Endothelial cell of umbilical vein (primary cell): ENCODE measurements around the gene FASLG. TPM values are rescaled to one million over a fixed set of nuclear protein-coding genes. Genes with fewer than 3 reads are reported as not detected.

Experiments
- BruUV-seq: library from RNA; stranded (reverse); fragments of 400-500 nt; replicated peaks from 2 replicates; lab custom pipeline; 2021; lab: Mats Ljungman, UMichigan
- CTCF ChIA-PET: fragments of 300-600, 350-600 bp; sonication (Branson Sonifier 250); formaldehyde crosslinking; loops from one replicate; lab custom pipeline; 2021; ENCODE audit warnings: antibody characterized with exemption, inconsistent platforms; lab: Charles Lee
- POLR2A ChIA-PET: fragments of 300-600, 350-600 bp; sonication (Branson Sonifier 250); formaldehyde crosslinking; loops from one replicate; lab custom pipeline; 2021; ENCODE audit warnings: antibody characterized with exemption, inconsistent platforms; lab: Charles Lee
- DNase-seq: peaks from one replicate; pipeline ENCODE4 v3.0.0-alpha.2; 2011; ENCODE audit warnings: low read depth, low spot score
- FAIRE-seq: peaks from 2 replicates; lab custom pipeline; 2011; peaks lifted over from hg19 to GRCh38; lab: Jason Lieb, UNC
- H2AFZ ChIP-seq: 2 replicates; pipeline ENCODE4 v1.6.0; 2012; ENCODE audit warnings: low read depth, low read length, control low read depth, inconsistent platforms
- H3K27ac ChIP-seq: 2 replicates; pipeline ENCODE4 v1.5.1; 2011; ENCODE audit warnings: low read depth, mild to moderate bottlenecking, control low read depth, low read length, moderate library complexity; ENCODE audit not compliant: insufficient read depth
- H3K27me3 ChIP-seq, 2 experiments: 2 replicates each; pipeline versions ENCODE4 v1.6.0 to v1.6.1; 2011; ENCODE audit warnings: low read length in 2 of 2, mixed read lengths in 1 of 2; ENCODE audit not compliant: control insufficient read depth in 2 of 2, insufficient read depth in 2 of 2
- H3K36me3 ChIP-seq, 2 experiments: 2 replicates in 1 of 2; 3 replicates in 1 of 2; pipeline ENCODE4 v1.5.1; 2011; ENCODE audit warnings: low read length in 2 of 2, mild to moderate bottlenecking in 1 of 2, moderate library complexity in 1 of 2; ENCODE audit not compliant: control insufficient read depth in 2 of 2, insufficient read depth in 2 of 2; ENCODE audit errors: extremely low read depth in 1 of 2
- H3K4me1 ChIP-seq: 3 replicates; pipeline ENCODE4 v1.5.1; 2011; ENCODE audit warnings: mild to moderate bottlenecking, low read length; ENCODE audit not compliant: control insufficient read depth, insufficient read depth; ENCODE audit errors: extremely low read depth
- H3K4me2 ChIP-seq: 2 replicates; pipeline ENCODE4 v1.6.1; 2011; ENCODE audit warnings: low read length, control low read depth, mixed read lengths; ENCODE audit not compliant: insufficient read depth
- H3K4me3 ChIP-seq, 3 experiments: fragments of 200-600 bp in 1 of 3; sonication (generic), shearing (Covaris generic) in 1 of 3; replicated peaks in 1 of 3; 2 replicates each; pipeline ENCODE4 v1.5.1; 2011 to 2016; ENCODE audit warnings: control low read depth in 3 of 3, low read length in 3 of 3, mild to moderate bottlenecking in 2 of 3, inconsistent platforms in 1 of 3, low read depth in 1 of 3, moderate library complexity in 1 of 3; ENCODE audit not compliant: insufficient read depth in 1 of 3
- H3K79me2 ChIP-seq: 2 replicates; pipeline ENCODE4 v1.6.0; 2012; ENCODE audit warnings: low read length, inconsistent platforms; ENCODE audit not compliant: control insufficient read depth, insufficient read depth
- H3K9ac ChIP-seq: replicated peaks from 2 replicates; pipeline ENCODE3; 2011; ENCODE audit warnings: low read length, control low read depth; ENCODE audit not compliant: insufficient read depth; ENCODE audit errors: extremely low read depth
- H3K9me1 ChIP-seq: replicated peaks from 3 replicates; pipeline ENCODE4 v1.6.0; 2011; ENCODE audit warnings: mild to moderate bottlenecking, low read length; ENCODE audit not compliant: control insufficient read depth, insufficient read depth; ENCODE audit errors: extremely low read depth
- H3K9me3 ChIP-seq: replicated peaks from 2 replicates; pipeline ENCODE4 v1.5.1; 2012; ENCODE audit warnings: low read length, inconsistent platforms; ENCODE audit not compliant: control insufficient read depth, insufficient read depth
- H4K20me1 ChIP-seq: replicated peaks from 2 replicates; pipeline ENCODE3; 2011; ENCODE audit warnings: mild to moderate bottlenecking, low read length; ENCODE audit not compliant: control insufficient read depth, insufficient read depth; ENCODE audit errors: extremely low read depth
- EZH2 ChIP-seq: IDR thresholded peaks from 2 replicates; pipeline ENCODE4 v1.6.1; 2012; ENCODE audit warnings: borderline replicate concordance, low read depth, mild to moderate bottlenecking, moderate library complexity, low read length, inconsistent platforms; ENCODE audit not compliant: severe bottlenecking
- FOS ChIP-seq: IDR thresholded peaks from 2 replicates; pipeline ENCODE4 v1.6.1; 2011; ENCODE audit warnings: mild to moderate bottlenecking, low read length, moderate library complexity, borderline replicate concordance; ENCODE audit not compliant: insufficient read depth
- GATA2 ChIP-seq: IDR thresholded peaks from 2 replicates; pipeline ENCODE4 v1.7.0; 2011; ENCODE audit warnings: low read depth, mild to moderate bottlenecking, moderate library complexity, mixed read lengths, low read length; ENCODE audit not compliant: insufficient read length, insufficient read depth
- JUN ChIP-seq: IDR thresholded peaks from 2 replicates; pipeline ENCODE4 v1.6.1; 2011; ENCODE audit warnings: borderline replicate concordance, low read depth; ENCODE audit not compliant: insufficient read length, insufficient read depth
- MAX ChIP-seq: IDR thresholded peaks from 2 replicates; pipeline ENCODE4 v1.6.1; 2011; ENCODE audit not compliant: insufficient read depth, insufficient read length
- MYC ChIP-seq: IDR thresholded peaks from one replicate; pipeline ENCODE4 v1.6.1; 2011; ENCODE audit warnings: mild to moderate bottlenecking, low read depth, low read length
- POLR2A ChIP-seq: IDR thresholded peaks from 2 replicates; pipeline ENCODE4 v1.6.1; 2012; ENCODE audit warnings: low read depth, mild to moderate bottlenecking, control low read depth, low read length
- POLR2AphosphoS5 ChIP-seq: IDR thresholded peaks from 2 replicates; pipeline ENCODE4 v1.6.1; 2012; ENCODE audit warnings: low read depth, mild to moderate bottlenecking, control low read depth, low read length, moderate library complexity; ENCODE audit not compliant: insufficient read depth
- dilution Hi-C: fragments of 300-500 bp; cut with MboI; formaldehyde crosslinking; loops from one replicate; pipeline ENCODE4 v1.15.0; 2019; ENCODE audit warnings: low sequenced_read_pairs; ENCODE audit not compliant: extremely low pct_ligation_motif_present
- intact Hi-C: fragments of 100-400 bp; cut with micrococcal nuclease; formaldehyde crosslinking; loops from one replicate; pipeline ENCODE4 v1.10.0; 2022
- polyA plus RNA-seq, 4 experiments: library from polyadenylated mRNA; depleted of rRNA in 3 of 4; stranded (reverse) in 3 of 4; unstranded in 1 of 4; fragments of >200 nt; gene quantifications; 2 replicates each; pipeline versions ENCODE4 v1.2.1 to v1.2.3, GENCODE V29; 2011 to 2012; ENCODE audit warnings: missing spikeins in 1 of 4
- total RNA-seq: library from RNA; stranded (reverse); gene quantifications from 2 replicates; pipeline ENCODE4 v1.2.3, GENCODE V29; 2021
- TF ChIP-seq, protein P1 (sequence below), 2 donors: IDR thresholded peaks; 1 replicate in 1 of 2; 2 replicates in 1 of 2; pipeline ENCODE4 v1.5.1; 2011; ENCODE audit warnings: low read length in 2 of 2, mild to moderate bottlenecking in 2 of 2, moderate library complexity in 2 of 2, control low read depth in 1 of 2, inconsistent platforms in 1 of 2, low read depth in 1 of 2; ENCODE audit not compliant: insufficient read depth in 1 of 2; ENCODE audit errors: extremely low read depth in 1 of 2

The FASLG gene
- total and polyA plus RNA-seq, 2 donors (not counting 3 experiments of a cell fraction or from before 2014, with no cell fraction given), result not detected

DNA sequence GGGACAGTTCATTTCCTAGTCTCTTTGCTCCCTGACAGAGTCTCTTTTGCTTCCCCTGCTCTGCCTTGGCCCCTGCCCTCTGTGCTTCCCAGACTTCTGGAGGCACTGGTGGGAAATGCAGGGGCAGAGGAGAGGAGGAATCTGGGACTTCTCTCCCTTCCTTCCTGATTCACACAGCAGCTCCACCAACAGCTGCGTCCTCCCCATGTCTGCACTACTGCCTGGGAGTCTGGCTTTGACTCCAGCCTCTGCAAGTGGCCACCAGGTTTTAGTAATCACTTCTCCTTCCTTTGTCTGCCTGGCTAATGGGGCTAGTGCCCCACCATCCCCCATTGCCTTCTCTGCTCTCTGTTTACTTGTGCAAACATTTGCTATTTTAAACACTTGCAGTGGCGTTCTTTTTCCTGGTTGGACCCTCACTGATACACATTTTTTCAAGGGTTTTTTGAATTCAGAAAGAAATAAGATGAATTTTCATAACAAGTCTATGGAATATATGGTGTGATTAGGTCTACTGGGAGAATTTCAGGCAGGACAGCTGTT is 21.9 kb downstream of the FASLG start:
- Histone ChIP-seq H3K4me1 (peaks cover 2% of the 10 kb centered on the region), H3K9me3 (no peaks in the 10 kb centered on the region), H3K4me2 (no peak overlapping the region), H3K27ac (no peak overlapping the region), H3K4me3 (no peak overlapping the region), H3K9me1 (no peaks in the 10 kb centered on the region), H3K36me3 (no peaks in the 10 kb centered on the region), H3K79me2 (no peaks in the 10 kb centered on the region), H3K9ac (no peak overlapping the region), H4K20me1 (no peaks in the 10 kb centered on the region), H2AFZ (no peak overlapping the region), H3K27me3 (no peaks in the 10 kb centered on the region)
- ChIA-PET CTCF (interaction anchor here (1.7 kb wide), 1 partner anchor 14 kb away, joined by 4 read pairs; no protein-coding TSS in a partner anchor), POLR2A (no interaction called here)
- intact Hi-C loops, result no loop called here
- dilution Hi-C loops, result no loop called here
- FAIRE-seq (no peak), DNase-seq (peak; percentile 11)
- no TSS peak for BruUV-seq
- no peak for TF ChIP-seq GATA2
- no peak for TF ChIP-seq JUN

GRCh38 chr1:172682812-172683211 is 23.9 kb downstream of the FASLG start:
- POLR2A ChIA-PET, result no interaction called here
- intact Hi-C loops, result no loop called here

More at GRCh38 chr1:172682812-172683211, 23.9 kb downstream of the FASLG start:
- Histone ChIP-seq H3K27me3 (no peaks in the 10 kb centered on the region), H3K4me3 (no peak overlapping the region), H4K20me1 (no peaks in the 10 kb centered on the region), H3K79me2 (no peaks in the 10 kb centered on the region), H3K9me1 (no peaks in the 10 kb centered on the region), H3K9me3 (no peaks in the 10 kb centered on the region), H3K4me2 (no peak overlapping the region), H3K9ac (no peak overlapping the region), H2AFZ (no peak overlapping the region), H3K27ac (no peak overlapping the region), H3K36me3 (no peaks in the 10 kb centered on the region), H3K4me1 (peaks cover 2% of the 10 kb centered on the region)
- CTCF ChIA-PET, result no interaction called here
- no TSS peak for BruUV-seq
- DNase-seq, result no peak
- FAIRE-seq, result no peak
- no peak for TF ChIP-seq GATA2
- no peak for TF ChIP-seq JUN
- TF ChIP-seq MYC, result no peak
- no peak for TF ChIP-seq POLR2A
- TF ChIP-seq FOS, result no peak
- TF ChIP-seq, protein P1, sequence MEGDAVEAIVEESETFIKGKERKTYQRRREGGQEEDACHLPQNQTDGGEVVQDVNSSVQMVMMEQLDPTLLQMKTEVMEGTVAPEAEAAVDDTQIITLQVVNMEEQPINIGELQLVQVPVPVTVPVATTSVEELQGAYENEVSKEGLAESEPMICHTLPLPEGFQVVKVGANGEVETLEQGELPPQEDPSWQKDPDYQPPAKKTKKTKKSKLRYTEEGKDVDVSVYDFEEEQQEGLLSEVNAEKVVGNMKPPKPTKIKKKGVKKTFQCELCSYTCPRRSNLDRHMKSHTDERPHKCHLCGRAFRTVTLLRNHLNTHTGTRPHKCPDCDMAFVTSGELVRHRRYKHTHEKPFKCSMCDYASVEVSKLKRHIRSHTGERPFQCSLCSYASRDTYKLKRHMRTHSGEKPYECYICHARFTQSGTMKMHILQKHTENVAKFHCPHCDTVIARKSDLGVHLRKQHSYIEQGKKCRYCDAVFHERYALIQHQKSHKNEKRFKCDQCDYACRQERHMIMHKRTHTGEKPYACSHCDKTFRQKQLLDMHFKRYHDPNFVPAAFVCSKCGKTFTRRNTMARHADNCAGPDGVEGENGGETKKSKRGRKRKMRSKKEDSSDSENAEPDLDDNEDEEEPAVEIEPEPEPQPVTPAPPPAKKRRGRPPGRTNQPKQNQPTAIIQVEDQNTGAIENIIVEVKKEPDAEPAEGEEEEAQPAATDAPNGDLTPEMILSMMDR (IDR thresholded peaks at IDR 0.05; ENCODE audit: extremely low read depth in 1 of 2, insufficient read depth in 1 of 2, low read depth in 1 of 2, low read length in 2 of 2), result no peak
- no peak for TF ChIP-seq EZH2
- no peak for TF ChIP-seq MAX
- TF ChIP-seq POLR2AphosphoS5, result no peak
- dilution Hi-C loops, result no loop called here
